SHP77 treated with DMSO at 0.1 percent for 48 hours (cell line): Measurements from ENCODE around the gene GLTP.
"Not testable (repeated sequence)": the region's sequence is repeated elsewhere in the genome, so short reads cannot be mapped to it uniquely, and the experiment has no call there.

Source experiments
- DNase-seq: peaks from one replicate; lab custom pipeline; 2025; lab: John Stamatoyannopoulos, UW

Gene GLTP

DNA sequence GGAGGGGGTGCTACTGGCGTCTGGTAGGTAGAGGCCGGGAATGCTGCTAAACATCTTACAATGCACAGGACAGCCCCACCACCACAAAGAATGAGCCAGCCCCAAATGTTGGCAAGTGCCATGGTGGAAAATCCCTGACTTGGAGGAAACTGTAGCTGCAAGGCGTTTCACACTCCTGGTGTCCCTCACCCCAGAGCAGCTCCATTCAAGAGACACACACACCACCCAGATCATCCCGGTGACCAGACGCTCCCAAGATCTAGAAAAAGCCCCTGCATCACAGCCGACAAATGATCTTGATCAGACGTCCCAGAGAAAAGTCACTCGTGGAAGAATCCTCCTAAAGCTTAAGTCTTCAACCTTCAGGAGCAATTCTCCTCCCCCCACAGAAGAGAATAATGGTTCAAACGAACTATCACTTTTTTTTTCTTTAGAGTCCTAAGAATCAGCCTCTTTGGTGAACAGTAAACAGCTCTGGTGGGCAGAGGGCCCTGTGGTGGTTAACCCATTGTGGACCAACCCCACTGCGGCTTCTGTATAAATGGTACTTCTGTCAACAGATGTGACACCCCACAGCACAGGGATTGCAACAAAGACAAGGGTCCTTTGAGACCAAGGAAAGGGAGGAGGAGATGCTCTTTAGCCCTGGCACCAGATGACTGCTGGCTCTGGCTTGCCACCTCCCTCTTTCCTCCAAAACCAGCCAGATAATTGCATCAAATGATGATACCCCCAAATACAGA lies 2.7 kb downstream of the GLTP start:
- DNase-seq: no peak

DNA sequence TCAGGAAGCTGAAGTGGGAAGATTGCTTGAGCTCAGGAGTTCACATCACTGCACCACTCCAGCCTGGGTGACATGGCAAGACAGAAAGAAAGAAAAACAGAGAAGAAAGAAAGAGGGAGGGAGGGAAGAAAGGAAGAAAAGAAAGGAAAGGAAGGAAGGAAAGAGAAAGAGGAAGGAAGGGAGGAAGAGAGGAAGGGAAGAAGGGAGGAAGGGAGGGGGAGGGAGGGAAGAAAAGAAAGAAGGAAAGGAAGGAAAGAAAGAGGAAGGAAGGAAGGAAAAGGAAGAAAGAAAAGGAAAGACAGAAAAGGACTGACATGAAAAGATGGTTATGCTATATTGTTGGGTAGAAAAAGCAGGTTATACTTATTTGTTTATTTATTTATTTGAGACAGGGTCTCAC lies 3.9 kb downstream of the GLTP start:
- DNase-seq: no peak

DNA sequence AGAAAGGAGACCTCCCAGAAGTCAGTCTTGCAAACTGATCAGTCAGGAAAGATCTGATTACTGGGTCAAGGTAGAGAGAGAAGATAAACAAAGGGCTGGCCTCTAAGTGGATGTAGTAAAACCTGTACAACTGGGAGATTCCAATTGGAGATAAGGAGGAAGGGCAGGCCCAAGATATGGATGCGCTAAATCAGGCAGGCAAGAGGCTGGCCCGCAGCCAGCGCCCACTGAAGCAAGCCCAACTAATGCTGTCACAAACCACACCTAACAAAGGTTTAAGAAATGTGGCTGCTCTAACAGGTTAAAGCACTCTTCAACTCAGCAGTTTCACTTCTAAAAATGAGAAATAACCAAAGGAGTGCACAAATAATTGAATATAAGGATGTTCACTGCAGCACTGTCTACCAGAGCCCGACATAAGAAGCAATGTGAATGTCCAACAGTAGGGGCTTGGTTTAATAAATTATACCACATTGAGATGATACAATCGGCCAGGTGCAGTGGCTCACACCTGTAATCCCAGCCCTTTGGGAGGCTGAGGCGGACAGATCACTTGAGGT lies 4.7 kb downstream of the GLTP start:
- DNase-seq: no peak

DNA sequence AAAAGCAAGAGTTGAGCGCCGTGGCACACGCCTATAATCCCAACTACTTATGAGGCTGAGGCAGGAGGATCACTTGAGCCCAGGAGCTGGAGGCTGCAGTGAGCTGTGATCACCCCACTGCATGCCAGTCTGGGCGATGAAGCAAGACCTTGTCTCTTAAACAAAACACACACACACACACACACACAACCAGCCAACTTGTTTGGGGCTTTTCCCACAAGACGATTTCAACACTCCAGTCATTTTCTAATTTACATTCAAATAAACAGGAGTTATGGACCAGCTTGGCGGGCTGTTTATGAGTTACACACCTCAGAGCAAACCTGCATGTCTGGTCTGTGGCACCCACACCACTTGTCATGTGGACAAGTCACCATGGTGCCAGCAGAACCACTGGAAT lies 6.7 kb downstream of the GLTP start:
- no peak for DNase-seq

DNA sequence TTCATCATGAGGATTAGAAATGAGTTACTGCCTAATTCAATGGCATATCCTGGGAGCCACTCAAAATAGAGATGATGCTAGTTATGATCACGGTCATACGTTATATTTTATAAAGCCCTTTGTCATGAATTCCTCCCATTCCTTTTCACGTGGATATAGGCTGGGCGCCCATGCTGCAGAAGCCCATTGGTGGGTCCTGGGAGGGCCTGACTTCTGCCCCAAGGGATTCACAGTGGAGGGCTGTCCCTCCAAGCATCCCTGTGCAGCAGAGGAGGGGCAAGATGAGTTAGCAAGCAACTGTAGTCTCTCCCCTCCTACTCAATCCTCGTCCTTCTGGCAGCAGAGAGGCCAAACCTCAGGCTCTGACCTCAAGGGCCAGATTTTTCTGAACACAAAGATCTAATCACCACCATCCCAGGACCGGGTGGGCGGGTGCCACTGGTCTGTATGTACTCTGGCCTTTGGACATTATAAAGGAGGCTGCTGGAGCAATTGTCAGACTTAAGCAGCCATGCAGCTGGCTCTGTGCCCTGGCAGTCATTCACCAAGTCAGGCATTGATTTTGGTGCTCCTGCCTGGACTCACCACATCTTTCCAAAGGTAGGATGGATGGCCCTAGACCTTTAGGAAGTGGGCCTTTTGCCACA lies 8.6 kb downstream of the GLTP start:
- no peak for DNase-seq

DNA sequence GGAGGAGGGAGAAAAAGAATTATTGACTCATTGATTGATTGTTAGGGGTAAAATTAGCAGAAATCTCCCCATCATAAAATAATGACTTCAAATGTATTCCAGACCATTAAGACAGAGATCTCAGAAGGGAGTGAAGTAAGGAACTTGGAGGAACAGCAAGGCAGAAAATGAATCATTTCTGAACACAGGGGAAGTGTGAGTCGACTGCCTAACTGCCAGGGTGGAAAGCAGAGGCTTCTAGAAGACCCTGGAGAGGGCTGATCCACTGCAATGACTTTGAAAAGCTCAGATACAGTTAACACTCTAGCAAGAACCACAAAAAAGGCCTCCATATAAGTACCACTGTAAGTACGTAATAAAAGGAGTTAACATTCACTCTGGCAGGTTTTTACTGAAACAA lies 9.7 kb downstream of the GLTP start:
- DNase-seq: no peak

DNA sequence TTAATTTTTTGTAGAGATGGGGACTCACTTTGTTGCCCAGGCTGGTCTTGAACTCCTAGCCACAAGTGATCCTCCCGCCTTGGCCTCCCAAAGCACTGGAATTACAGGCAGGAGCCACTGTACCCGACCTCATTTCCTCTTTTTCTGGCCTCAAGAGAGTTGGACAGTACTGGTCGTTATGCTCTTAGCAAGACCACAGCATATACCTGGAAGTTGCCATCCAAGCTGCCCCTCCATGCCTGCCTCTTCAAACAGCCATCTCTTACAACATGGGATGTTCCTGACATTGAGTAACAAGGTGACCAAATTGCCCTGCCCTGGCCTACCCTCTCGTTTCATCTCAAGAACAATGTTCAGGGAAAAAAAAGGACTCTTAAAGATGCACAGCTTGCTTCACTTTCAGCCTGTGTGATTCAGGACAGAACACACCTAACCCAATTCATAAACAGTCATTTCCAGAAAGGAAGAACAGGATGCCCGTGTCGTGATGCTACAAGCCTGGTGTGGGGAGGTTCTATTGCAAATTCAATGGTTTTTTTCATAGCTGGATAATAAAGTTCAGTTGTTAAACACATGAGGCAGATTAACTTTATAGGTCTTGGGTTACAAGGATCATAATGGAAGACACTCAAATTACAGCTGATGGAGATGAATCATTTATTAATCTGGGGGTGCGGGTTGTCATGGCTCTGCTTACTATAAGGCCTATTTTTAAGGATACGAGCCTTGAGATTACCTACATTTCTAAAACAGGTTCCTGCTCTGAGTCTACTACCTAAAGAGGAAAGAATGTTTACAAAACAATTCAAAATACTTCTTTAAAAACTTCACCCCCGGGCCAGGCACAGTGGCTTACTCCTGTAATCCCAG lies 11.9 kb downstream of the GLTP start:
- DNase-seq: no peak

DNA sequence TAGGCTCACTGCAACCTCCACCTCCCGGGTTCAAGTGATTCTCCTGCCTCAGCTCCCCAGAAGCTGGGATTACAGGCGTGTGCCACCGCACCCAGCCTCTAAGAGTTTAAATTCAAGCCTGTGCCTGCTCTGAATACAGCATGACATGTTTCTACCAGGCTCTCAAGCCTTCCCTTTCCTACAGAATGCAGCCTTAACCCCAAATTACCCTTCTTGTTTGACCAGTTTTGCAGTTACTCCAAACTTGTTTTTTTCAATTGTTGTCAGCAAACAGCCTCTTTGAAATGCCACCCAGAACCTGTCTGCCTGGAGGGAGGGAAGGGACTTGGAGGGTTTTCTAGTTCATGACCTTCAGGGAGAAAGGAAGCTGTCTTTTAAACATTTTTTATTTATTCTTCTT lies 15.4 kb downstream of the GLTP start:
- DNase-seq: no peak

DNA sequence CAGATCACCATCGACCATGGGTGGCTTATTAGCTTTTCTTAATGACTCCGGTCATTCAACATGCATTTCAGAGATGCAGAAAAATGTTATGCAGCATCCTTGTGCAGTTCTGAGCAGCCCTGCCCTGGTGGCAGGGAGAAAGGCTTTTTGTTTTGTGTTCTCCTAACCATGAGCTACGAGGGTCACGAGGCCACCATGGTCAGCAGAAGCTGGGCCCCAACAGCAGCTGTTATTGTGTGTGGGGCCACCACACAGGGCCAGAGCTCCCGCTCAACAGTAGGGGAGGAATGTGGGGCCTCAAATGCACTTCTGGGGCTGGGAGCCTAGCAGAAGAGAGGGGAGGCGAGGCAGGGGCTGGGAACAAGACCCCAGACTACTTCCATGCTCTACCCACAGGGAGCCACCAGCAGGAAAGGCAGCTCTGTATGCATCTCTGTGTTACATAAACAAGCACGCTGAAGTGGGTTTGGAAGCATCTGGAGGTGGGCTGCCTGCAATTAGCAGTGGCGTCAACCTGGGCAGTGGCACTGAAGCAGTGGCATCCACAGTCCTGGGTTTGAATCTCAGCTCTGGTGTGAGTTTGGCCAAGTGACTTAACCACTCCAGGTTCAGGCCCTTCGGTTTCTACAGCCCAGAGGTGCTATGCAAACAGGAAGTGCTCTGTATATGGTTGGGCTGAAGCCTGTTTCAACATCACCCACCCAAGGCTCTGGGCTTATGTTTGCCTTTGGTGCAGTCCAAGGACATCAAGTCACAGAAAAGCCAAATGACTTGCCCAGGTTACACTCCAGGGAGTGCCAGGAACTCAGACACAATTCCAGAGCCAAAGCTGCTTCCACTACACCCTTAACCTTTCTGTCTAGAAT lies 16.3 kb downstream of the GLTP start:
- peak; percentile 12 for DNase-seq

DNA sequence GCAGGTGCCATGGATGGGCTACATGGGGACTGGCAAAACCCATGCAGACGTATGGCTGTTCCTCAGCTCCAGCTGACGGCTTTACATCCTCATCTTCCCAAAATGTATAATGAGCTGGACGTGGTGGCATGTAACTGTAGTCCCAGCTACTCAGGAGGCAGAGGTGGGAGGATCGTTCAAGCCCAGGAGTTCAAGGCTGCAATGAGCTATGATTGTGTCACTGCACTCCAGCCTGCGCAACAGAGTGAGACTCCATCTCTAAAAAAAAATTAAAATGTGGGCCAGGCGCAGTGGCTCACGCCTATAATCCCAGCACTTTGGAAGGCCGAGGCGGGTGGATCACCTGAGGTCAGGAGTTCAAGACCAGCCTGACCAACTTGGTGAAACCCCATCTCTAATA lies 17.9 kb downstream of the GLTP start:
- not testable (repeated sequence) for DNase-seq

DNA sequence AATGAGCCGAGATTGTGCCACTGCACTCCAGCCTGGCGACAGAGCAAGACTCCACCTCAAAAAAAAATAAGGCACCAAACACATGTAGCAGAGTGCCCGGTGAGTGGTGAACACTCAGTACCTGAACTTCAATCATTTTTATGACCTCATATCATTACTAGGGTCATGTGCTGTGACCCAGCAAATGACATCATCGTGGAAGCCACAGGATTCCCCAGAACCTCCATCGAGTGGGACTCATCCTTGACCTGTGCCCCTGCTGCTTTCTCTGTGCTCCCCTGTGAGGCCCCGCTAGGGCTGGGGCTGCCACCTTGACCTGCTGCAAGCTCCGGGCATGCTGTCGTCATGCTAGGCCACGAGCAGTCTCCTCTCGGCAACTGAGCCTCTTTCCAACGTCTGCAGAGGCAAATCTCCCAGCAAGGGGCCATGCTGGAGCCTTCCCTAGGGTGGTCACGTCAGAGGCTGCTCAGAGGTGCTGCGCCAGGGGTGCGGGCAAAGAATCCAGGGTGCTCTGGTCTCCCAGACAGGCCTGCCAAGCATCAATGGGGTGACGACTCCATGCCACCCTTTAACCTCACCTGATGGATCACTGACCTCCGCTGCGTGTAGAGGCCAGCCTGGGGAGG lies 18.5 kb downstream of the GLTP start:
- DNase-seq: no peak

DNA sequence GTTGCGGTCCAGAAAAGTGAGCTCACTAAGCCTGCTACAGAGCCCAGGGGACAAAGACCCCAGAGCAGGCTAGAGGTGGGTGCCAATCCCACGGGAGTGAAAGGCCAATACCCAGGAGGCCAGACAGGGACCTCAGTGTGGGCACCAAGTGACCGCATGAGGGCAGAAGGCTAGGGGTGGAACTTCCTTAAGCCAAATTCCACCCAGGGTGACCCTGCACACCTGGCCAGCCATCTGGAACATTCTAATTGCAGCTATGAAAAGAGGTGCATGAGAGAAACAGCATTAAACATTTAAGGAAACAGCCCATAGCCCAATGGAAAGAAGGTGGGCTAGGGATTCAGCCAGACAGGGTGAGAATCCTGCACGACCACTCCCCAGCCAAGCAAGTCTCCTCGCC lies 19.4 kb downstream of the GLTP start:
- no peak for DNase-seq

DNA sequence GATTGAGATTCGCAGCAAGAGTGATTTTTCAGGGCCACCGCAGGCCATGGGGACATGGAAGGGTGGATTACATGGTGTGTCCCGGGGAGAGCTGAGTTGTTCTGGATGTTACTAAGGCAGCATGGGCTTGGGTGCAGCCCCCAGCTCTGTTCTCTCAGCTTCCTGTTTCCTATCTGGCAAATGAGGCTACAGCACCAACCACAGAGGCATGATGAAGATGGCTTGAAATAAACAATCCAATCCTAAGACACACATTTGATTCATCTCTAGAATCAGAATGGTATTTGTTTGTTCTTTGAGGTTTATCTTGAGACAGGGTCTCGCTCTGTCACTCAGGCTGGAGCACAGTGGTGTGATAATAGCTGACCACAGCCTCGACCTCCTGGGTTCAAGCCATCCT lies 21.6 kb downstream of the GLTP start:
- no peak for DNase-seq

DNA sequence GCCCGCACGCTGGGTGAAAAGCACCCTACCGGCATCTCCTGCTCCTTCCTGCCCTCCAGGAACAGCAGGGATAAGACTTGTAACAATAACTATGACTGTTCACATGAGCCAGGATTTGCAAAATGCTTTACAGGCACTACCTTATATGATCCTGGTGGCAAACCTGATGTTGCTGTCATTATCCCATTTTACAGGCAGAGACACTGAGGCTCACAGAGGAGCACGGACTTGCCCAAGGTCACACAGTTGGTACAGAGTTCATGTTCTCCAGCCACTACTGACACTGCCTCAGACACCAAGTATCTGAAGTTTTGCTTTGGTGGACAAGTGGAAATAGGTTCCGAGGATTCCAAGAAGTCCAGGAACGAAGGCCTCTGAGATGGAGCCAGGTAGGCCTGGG lies 22.6 kb downstream of the GLTP start:
- DNase-seq: no peak

DNA sequence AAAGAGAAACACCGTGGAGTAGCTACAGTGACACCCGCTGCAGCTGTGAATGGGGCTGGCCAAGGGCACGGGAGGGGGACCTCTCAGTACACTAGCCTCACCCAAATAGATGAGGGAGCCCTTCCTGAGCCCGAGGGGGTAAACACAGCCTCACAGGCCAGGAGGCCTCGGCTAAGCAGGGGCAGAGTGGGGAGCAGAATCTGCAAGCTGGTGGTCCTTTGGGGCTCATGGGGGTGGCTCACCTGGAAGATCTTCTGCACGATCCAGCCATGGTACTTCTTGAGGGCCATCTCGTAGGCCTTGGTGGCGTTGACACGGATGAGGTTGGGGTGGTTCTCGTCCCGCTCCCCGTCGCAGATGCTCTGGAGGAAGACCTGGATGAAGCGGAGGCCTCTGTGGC lies 25.0 kb downstream of the GLTP start:
- no peak for DNase-seq

DNA sequence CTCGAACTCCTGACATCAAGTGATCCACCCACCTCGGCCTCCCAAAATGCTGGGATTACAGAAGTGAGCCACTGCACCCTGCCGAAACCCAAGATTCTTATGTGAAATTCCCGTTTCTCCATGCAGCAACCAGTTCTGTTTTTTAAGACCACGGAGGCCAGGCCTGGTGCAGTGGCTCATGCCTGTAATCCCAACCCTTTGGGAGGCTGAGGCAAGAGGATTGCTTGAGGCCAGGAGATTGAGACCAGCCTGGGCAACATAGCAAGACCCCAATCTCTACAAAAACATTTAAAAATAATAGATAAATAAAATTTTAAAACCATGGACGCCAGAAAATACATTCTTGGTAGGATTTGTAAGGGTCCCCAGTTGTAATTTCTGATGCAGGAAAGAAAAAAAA lies 29.8 kb downstream of the GLTP start:
- DNase-seq: not testable (repeated sequence)

DNA sequence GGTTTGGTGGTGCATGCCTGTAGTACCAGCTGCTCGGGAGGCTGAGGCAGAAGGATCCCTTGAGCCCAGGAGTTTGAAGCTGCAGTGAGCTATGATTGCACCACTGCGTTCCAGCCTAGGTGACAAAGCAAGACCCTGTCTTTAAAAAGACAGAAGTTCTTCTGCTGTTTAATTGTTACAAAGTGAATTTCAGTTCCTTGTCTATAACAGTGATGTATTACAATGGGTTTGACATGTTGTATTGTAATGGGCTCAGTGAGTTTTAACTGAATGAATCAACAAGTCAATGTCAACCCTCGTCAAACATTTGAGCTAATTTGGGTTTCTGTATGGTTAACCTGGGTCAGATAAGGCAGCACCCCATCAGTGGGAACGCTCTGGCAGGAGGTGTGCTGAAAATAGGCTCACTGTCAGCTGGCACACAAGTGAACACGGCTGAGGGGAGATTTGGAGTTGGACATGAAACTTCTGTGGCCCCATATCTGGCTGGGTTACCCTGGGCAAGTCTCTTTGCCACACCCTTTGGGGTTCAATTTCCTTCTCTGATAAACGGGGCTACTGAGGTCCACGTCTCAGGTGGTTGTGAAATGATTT lies 33.1 kb downstream of the GLTP start:
- DNase-seq: no peak

DNA sequence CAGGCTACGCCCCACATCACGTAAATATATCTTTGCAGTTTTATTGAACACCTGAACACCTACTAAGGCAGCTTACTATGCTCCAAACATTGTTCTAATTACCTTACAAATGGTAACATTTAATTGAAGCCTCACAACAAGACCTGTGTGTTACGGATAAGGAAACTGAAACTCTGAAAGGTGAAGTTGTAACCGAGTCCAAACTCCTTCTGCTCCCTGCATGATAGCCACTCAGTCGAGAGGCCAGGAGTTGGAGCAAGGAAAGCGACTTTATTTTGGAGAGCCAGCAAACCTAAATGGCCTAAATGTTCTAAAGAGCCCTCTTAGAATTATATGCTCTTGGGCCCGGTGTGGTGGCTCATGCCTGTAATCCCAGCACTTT lies 34.5 kb downstream of the GLTP start:
- DNase-seq: no peak

DNA sequence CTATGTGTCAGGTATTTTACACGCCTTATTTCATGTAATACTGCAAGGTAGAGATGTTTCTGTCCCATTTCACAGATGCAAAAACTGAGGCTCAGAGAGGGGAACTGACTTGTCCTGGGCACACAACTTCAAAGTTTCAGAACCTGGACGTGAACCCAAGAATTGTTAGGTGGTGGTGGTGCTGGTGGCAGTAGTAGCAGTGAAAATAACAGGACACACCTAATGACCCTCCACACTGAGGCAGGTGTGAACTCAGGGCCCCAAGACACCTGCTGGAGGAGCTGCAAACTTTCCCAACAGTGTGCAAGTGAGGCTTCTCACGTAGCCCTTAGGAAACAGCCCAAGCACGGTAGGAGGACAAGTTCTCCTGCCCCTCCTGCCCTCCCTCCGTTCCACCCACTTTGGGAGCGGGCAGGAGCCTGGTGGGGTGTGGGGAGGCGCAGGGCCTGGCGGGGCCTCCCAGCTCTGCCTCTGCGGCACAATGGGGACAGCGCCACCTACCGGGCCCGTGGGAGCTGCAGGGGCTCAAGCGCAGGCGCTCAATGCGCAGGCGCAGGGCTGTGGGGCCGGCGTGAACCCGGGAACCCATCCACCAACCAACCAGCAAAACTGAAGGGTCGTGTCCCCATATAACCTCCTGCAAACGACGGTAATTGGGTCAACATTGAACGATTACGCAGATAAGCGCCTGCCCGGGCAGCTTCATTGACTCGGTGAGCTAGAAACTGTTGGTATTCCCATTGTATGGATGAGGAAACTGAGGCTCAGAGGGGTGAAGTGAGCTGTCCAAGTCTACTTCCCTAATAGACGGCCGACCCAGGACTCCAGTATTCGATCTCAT lies 35.1 kb downstream of the GLTP start:
- peak; percentile 28 for DNase-seq

DNA sequence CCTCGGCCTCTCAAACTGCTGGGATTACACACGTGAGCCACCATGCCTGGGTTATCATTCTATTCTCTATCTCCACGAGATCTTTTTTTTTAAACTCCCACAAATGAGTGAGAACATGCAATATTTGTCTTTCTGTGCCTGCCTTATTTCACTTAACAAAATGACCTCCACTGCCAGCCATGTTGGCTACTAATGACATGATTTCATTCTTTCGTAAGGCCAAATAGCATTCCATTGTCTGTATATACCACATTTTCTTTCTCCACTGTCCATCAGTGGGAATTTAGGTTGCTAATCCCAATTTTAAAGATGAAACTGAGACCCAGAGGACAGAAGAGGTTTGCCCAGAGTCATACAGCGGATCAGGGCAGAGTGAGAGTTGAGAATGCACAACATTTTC lies 36.2 kb downstream of the GLTP start:
- DNase-seq: no peak
